Stimulated activated CD8-positive, alpha-beta memory T cell treated with anti-CD3 and anti-CD28 coated beads, Interleukin-15, amount 100 ng/mL, for 48 hours (primary cell): ENCODE measurements around the gene RAX.

Experiments used
- DNase-seq, 2 donors: peaks; one replicate each; pipeline ENCODE4 v3.0.0-alpha.2; 2020; ENCODE audit warnings: low read depth in 2 of 2

The RAX gene

DNA sequence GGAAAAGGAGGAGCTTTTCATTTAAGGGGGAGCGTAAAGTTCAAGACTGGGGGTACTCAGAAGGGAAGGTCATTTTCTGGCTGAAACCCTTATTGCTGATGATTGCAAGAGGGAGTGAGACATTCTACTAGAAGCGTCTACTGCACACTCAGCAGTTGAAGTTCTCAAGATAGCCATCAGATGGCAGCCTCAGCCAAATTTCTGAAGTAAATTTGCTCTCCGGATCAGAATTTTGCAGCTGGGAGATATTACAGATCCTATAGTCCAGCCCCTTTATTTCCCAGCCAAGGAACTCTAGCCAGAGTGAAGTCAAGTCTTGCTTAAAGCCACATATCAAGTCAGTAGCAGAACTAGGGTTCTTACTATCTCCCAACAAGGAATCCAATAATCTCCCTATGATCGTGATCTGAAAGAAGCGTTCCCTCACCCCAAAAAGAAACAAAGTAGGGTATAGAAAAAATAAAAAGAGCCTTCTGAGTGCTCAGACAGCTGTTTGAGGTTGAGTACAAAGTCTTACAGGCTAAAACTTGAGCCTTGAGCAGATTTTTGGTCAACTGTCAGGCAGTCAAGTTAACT, 24.0 kb downstream of the RAX start:
- DNase-seq: no peak

DNA sequence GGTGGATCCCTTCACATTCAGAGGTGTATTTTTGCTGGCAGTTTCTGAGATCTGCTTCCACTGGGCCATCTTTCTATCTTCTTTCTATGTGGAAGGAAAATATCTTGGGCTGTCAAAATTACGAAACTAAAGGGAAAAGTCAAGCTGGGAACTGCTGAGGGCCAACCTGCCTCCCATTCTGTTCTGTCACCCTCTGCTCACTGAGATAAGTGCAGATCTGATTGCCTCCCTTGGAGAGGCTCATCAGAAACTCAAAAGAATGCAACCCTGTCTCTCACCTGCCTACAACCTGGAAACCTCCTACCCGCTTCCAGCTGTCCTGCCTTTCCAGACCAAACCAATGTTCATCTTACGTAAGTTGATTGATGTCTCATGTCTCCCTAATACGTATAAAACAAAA, 26.5 kb downstream of the RAX start:
- DNase-seq: no peak

DNA sequence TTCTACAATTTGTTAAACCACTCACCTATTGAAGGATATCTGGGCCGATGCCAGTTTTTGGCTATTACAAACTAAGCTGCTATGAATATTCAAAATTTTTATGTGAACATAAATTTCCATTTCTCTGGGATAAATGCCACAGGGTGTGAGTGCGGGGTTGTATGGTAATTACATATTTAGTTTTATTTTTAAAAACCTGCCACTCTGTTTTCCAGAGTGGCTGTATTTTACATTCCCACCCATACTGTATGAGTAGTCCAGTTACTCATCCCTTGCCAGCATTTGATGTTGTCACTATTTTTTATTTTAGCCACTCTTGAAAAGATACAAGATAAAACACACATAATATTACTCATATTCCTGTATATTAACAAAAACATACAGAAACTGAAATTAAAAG, 30.3 kb downstream of the RAX start:
- no peak for DNase-seq

- DNase-seq: no peak
Observed at GRCh38 chr18:59239642-59240041, 33.6 kb downstream of the RAX start.

GRCh38 chr18:59238385-59238784, 34.9 kb downstream of the RAX start:
- DNase-seq: no peak

DNA sequence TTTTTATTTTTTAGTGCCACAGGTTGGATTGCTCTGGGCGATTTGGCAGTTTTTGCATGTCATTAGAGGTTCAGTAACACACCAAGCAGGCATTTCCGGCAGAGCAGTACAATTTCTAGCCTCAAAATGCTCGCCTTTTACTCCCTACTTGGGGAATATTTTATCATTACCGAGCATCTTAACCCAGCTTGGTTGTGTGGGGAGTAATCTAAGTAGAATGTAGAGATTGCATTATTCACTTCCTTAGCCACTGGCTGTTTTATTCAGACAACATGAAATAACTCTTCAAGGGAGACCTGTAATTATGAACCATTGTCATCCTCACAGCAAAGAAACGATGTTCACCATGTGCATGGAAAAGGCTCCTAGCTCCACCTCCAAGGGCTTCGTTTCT, 40.2 kb downstream of the RAX start:
- no peak for DNase-seq

DNA sequence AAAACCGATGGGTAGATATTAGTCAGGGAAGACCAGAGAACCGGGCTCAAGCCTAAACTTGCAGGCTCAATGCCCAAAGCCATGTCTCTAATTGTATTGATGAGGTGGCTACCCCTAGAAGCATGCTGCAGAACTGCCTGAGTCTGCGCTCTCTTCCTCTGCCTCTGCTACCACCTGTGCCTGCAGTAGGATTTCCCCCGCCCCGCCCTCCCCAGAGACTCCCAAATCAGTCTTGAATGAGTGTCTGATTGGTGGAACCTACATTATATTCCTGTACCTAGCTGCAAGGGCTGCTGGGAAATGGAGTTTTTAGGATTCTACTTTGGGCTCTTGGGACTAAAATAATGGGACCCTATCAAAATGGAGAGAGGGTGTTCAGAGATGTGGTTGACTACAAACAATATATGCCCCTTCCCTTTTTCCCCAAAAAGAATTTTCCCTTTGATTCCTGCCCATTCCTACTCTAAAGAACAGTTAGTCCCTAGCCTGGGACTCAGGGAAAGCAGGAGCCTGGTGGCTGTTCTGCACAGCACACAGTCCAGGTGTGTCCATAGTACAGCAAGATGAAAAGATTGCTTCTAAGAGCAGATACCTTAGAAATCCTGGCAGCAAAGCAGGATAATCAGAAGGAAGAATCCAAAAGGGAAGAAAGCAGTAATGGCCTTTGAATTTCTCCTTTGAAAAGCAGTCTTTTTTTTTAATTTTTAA, 40.8 kb downstream of the RAX start:
- DNase-seq: no peak

DNA sequence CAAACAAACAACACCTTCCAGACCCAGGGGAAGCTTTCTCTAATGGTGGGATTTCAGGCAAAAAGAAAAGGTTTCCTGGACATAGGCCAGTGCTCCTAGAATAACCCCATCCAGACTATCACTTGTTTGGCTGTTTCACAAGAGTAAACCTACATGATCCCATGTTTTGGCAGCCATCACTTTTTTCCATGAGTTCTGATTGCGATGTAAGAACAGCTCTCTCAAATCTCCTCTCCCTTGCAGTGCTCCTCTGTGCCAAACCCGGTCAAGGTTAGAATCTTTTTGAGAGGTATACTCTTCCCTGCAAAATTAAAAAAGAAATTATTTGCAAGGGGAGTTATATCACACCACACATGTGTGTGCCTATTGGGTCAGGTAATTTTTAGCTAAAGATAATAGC, 41.4 kb downstream of the RAX start:
- DNase-seq: no peak

GRCh38 chr18:59231114-59231513, 42.1 kb downstream of the RAX start:
- DNase-seq: no peak

- no peak for DNase-seq
Observed at GRCh38 chr18:59229701-59230443, 43.4 kb downstream of the RAX start.

- no peak for DNase-seq
Observed at GRCh38 chr18:59229191-59229590, 44.1 kb downstream of the RAX start.

- no peak for DNase-seq
Observed at GRCh38 chr18:59228351-59228750, 44.9 kb downstream of the RAX start.

DNA sequence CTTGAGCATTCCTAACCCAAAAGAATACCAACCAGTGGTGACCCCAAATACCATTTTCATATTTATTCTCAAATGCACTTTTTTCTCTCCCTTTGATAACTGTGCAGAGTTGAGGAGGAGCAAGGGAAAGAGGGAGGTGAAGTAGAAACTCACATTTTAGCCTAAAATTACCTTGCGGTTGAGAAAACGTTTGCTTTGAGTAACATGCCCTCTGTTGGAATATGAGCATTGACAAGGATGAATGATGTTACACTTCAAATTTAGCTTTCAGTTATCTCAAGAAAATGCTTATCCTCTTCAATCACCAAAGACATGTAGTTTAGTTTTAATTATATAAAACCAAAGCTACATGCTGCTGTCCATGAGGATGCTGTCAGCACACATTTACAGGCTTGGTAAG, 50.9 kb downstream of the RAX start:
- DNase-seq: no peak

GRCh38 chr18:59220784-59221765, 52.2 kb downstream of the RAX start:
- DNase-seq: no peak

DNA sequence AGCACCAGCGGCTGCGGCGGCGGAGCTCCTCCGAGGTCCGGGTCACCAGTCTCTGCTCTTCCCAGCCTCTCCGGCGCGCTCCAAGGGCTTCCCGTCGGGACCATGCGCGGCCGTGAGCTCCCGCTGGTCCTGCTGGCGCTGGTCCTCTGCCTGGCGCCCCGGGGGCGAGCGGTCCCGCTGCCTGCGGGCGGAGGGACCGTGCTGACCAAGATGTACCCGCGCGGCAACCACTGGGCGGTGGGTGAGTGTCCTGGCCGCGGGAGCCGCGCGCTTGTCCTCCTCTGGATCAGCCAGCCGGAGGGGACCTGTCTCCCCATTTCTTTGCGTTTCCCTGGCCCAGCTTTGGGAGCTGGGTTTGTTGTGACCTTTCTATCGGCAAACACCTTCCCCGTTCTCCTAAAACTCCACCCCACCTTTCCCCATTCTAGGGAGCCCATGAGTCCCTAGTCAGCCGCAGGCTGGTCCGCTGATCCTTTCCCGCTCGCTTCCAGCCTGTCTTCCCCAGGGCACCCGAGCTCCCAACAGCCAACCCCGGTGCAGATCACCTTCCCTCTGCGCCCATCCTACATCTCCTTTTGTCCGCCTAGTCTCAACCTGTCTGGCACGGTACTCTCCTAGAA, 53.0 kb downstream of the RAX start:
- DNase-seq: no peak

DNA sequence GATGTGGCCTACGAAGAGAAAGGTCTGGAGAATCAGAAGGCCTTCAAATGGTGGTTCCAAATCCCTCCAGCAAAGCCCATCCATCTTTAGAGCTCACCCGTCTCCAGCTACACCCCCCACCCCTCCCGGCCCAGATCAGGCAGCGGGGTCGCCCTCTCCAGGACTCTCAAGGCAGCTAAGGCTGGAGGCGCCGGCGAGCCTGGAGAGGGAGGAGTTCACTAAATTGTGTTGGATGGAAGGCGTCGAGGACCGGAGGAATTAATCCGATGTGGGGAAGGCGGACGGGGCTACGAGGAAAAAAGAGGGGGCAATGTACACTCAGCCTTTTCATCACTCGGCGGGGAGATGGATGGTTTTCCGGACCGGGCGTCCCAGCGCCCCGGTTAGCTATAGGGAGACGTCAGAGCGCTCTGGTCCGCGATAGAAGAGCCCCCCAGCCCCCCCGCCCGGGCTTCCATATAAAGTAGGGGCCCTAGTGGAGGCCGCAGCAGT, 53.5 kb downstream of the RAX start, which contains the start of gene GRP:
GRP (plus strand) TSS at position 487 of the 492 bp plus-strand sequence. CDS start 108 bp downstream, outside the sequence.
- no peak for DNase-seq

- DNase-seq: no peak
Observed at GRCh38 chr18:59218018-59218417, 55.2 kb downstream of the RAX start.
